ENCODE results near the gene PIP4K2C.

The PIP4K2C gene

DNA sequence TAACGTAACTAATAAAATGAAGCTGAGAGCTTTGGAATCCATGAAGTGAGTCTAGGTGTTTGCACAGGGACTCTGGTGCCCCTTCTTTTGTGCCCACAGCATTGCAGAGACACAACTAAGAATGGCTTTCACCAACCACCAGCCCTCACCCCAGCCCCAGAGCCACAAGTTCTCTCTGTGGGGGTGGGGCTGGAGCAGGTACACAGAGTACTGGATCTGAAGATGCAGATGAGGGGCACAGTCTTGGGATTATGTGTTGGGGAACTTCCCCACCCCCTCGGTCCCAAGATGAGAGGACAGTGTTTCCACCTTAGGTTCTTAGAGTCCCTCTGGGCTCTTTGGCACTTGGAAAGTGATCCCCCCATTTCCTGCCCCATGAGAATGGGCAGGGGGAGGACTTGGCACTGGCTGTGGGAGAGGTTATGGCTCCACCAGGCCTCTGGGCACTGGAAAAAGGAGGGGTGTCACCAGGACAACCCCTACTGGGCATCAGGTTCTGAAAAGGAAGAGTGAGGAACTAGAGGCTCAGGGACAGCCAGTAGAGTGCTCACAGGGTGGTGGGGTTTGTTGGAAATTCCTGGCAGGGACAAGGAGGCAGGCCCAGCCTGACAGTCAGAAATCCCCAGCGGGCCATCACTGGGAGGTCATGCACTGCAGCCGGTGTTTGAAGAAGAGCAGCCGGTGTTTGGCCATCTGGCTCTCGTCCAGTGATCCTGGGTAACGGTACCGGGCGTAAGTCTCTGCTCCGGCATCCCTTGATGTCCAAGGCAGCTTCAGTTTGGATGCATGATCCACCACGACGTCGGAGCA is 35.3 kb downstream of the PIP4K2C start:
- no peak overlapping the region for H3K4me3 ChIP-seq (replicated peaks; ENCODE audit: insufficient read depth, low read length)

DNA sequence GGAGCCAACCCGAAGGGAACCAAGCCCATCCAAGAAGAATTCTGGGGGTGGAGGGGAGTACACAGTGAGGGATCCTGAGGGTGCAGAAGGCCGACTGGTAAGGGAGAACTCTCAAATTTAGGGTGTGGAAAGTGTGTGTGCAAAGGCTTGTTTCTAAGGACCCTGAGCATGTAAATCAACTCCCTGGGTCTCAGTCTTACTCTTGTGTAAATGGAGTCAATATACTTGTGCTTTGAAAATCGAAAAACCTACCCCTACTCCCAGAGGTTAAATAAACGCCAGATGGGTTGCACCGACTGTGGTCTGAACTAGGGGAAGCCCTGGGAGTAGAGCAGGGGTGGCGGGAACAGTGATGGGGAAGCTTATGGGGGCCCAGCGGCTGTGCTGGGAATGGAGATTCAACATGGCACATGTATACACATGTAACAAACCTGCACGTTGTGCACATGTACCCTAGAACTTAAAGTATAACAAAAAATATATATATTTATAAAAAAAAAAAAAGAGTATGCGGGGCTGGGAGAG is 36.0 kb downstream of the PIP4K2C start:
- H3K4me3 ChIP-seq (replicated peaks; ENCODE audit: insufficient read depth, low read length), result no peak overlapping the region
- TF ChIP-seq, protein P1, sequence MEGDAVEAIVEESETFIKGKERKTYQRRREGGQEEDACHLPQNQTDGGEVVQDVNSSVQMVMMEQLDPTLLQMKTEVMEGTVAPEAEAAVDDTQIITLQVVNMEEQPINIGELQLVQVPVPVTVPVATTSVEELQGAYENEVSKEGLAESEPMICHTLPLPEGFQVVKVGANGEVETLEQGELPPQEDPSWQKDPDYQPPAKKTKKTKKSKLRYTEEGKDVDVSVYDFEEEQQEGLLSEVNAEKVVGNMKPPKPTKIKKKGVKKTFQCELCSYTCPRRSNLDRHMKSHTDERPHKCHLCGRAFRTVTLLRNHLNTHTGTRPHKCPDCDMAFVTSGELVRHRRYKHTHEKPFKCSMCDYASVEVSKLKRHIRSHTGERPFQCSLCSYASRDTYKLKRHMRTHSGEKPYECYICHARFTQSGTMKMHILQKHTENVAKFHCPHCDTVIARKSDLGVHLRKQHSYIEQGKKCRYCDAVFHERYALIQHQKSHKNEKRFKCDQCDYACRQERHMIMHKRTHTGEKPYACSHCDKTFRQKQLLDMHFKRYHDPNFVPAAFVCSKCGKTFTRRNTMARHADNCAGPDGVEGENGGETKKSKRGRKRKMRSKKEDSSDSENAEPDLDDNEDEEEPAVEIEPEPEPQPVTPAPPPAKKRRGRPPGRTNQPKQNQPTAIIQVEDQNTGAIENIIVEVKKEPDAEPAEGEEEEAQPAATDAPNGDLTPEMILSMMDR (IDR thresholded peaks at IDR 0.05; ENCODE audit: insufficient read depth, low read length), result no peak
- no peak for TF ChIP-seq POLR2AphosphoS5 (IDR thresholded peaks at IDR 0.05; ENCODE audit: low read depth)
- TF ChIP-seq, protein P2, sequence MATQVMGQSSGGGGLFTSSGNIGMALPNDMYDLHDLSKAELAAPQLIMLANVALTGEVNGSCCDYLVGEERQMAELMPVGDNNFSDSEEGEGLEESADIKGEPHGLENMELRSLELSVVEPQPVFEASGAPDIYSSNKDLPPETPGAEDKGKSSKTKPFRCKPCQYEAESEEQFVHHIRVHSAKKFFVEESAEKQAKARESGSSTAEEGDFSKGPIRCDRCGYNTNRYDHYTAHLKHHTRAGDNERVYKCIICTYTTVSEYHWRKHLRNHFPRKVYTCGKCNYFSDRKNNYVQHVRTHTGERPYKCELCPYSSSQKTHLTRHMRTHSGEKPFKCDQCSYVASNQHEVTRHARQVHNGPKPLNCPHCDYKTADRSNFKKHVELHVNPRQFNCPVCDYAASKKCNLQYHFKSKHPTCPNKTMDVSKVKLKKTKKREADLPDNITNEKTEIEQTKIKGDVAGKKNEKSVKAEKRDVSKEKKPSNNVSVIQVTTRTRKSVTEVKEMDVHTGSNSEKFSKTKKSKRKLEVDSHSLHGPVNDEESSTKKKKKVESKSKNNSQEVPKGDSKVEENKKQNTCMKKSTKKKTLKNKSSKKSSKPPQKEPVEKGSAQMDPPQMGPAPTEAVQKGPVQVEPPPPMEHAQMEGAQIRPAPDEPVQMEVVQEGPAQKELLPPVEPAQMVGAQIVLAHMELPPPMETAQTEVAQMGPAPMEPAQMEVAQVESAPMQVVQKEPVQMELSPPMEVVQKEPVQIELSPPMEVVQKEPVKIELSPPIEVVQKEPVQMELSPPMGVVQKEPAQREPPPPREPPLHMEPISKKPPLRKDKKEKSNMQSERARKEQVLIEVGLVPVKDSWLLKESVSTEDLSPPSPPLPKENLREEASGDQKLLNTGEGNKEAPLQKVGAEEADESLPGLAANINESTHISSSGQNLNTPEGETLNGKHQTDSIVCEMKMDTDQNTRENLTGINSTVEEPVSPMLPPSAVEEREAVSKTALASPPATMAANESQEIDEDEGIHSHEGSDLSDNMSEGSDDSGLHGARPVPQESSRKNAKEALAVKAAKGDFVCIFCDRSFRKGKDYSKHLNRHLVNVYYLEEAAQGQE (IDR thresholded peaks at IDR 0.05; ENCODE audit: insufficient replicate concordance, low read depth), result no peak
- TF ChIP-seq GABPA (IDR thresholded peaks at IDR 0.05; ENCODE audit: low read depth), result no peak
- TF ChIP-seq SPI1 (IDR thresholded peaks at IDR 0.05; ENCODE audit: borderline replicate concordance, low read depth), result no peak
- no peak for DNase-seq (ENCODE audit: low read depth in 1 of 2, low spot score in 1 of 2)
- H3K27ac ChIP-seq (replicated peaks), result no peak overlapping the region
- peaks cover 70% of the 10 kb centered on the region for H3K27me3 ChIP-seq (ENCODE audit: insufficient read depth, poor library complexity, severe bottlenecking)

More for the DNA sequence above, 35.3 kb downstream of the PIP4K2C start:
- no peak overlapping the region for H3K27ac ChIP-seq (replicated peaks)
- no peak for DNase-seq (ENCODE audit: low read depth in 1 of 2, low spot score in 1 of 2)
- TF ChIP-seq POLR2AphosphoS5 (IDR thresholded peaks at IDR 0.05; ENCODE audit: low read depth), result no peak
- peaks cover 66% of the 10 kb centered on the region for H3K27me3 ChIP-seq (ENCODE audit: insufficient read depth, poor library complexity, severe bottlenecking)

DNA sequence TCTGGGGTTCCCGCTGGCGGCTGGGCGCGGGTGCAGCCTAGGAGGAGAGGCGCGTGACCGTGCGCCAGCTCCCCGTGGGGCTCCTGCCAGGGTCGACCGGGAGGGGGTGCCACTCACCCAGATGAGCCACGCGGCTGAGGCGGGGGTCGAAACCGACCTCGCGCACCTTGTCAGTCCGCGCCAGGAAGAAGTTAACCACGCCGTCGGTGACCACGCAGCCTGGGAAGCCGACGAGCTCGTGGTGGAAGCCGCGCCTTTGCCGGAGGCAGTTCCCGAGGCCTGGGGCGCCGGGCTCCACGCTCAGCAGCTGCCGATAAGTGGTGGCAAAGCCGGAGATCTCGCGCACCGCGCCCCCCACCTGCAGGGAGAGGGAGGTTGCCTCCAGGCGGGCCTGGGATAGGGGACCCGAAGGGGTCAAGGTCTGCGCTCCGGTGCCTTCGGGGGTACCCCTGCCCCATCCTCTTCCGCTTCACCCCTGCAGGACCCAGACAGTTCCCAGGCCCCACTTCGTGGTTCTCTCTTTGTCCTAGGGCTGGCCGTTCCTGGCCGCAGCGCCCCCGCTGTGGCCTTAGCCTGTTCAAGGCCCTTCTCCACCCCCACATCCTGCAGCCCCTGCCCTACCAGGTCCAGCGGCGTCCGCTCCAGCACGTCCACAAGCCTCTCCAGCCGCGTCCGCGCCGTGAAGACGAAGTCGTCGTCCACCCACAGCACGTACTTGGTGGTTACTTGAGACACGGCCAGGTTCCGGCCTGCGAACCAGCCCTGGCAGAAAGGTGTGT is 36.7 kb downstream of the PIP4K2C start:
- Histone ChIP-seq H3K27me3 (ENCODE audit: insufficient read depth, poor library complexity, severe bottlenecking) (peaks cover 71% of the 10 kb centered on the region), H3K4me3 (replicated peaks; ENCODE audit: insufficient read depth, low read length) (no peak overlapping the region)
- DNase-seq (ENCODE audit: low read depth in 1 of 2, low spot score in 1 of 2), result peak in 1 of 2 experiments; percentile 26

More for the DNA sequence above, 36.7 kb downstream of the PIP4K2C start:
- TF ChIP-seq POLR2AphosphoS5 (IDR thresholded peaks at IDR 0.05; ENCODE audit: low read depth) (no peak), GABPA (IDR thresholded peaks at IDR 0.05; ENCODE audit: low read depth) (no peak), SPI1 (IDR thresholded peaks at IDR 0.05; ENCODE audit: borderline replicate concordance, low read depth) (no peak)
- TF ChIP-seq, protein P2 (IDR thresholded peaks at IDR 0.05; ENCODE audit: insufficient replicate concordance, low read depth), result no peak
- TF ChIP-seq, protein P1 (IDR thresholded peaks at IDR 0.05; ENCODE audit: insufficient read depth, low read length), result no peak
- H3K27ac ChIP-seq (replicated peaks), result no peak overlapping the region
